Sigmoid colon (tissue), 4 donors: ENCODE measurements around the gene SLC52A3.

Experiments used
- CTCF ChIP-seq, 4 experiments: fragments of 450-650 bp in 3 of 4; fragments of 200-600 bp in 1 of 4; IDR thresholded peaks; one replicate each; pipeline ENCODE4 v1.5.1; 2016 to 2019; ENCODE audit warnings: antibody characterized with exemption in 4 of 4, mild to moderate bottlenecking in 3 of 4, moderate library complexity in 2 of 4
- EP300 ChIP-seq, 4 donors: sonication (generic); formaldehyde crosslinking; IDR thresholded peaks; one replicate each; pipeline ENCODE4 v1.6.1; 2017; ENCODE audit warnings: antibody characterized with exemption in 4 of 4

DNA sequence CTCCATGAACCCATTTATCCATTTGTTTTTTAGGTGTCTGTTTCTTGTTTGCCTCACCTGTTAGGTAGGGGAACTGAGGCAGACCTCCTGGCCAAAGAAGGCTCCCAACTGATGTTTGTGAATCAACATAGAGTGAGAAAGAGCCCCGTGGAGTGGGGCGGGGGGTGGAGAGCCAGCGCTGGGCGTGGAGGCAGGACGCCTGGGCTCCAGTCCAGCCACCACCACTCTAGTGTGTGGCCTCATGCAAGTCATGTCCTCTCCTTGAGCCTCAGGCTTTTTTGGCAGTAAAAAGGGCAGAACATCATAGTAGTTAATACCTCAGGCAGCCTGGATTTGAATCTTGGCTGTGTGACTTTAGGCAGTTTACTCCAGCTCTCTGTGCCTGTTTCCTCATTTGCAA is 50.5 kb downstream of the SLC52A3 start:
- no peak for TF ChIP-seq CTCF (IDR thresholded peaks at IDR 0.05)
- no peak for TF ChIP-seq EP300 (IDR thresholded peaks at IDR 0.05)
